ENCODE measurements around the gene NCK1. TPM values are rescaled to one million over a fixed set of nuclear protein-coding genes. Genes with fewer than 3 reads are reported as not detected.

The NCK1 gene
- total and polyA plus RNA-seq, 9 of the 15 experiments (the other 6 are each of a cell fraction or from before 2014, with no cell fraction given) = 17.3 to 30.5 (median 25.0) TPM

- TF ChIP-seq, protein P1, sequence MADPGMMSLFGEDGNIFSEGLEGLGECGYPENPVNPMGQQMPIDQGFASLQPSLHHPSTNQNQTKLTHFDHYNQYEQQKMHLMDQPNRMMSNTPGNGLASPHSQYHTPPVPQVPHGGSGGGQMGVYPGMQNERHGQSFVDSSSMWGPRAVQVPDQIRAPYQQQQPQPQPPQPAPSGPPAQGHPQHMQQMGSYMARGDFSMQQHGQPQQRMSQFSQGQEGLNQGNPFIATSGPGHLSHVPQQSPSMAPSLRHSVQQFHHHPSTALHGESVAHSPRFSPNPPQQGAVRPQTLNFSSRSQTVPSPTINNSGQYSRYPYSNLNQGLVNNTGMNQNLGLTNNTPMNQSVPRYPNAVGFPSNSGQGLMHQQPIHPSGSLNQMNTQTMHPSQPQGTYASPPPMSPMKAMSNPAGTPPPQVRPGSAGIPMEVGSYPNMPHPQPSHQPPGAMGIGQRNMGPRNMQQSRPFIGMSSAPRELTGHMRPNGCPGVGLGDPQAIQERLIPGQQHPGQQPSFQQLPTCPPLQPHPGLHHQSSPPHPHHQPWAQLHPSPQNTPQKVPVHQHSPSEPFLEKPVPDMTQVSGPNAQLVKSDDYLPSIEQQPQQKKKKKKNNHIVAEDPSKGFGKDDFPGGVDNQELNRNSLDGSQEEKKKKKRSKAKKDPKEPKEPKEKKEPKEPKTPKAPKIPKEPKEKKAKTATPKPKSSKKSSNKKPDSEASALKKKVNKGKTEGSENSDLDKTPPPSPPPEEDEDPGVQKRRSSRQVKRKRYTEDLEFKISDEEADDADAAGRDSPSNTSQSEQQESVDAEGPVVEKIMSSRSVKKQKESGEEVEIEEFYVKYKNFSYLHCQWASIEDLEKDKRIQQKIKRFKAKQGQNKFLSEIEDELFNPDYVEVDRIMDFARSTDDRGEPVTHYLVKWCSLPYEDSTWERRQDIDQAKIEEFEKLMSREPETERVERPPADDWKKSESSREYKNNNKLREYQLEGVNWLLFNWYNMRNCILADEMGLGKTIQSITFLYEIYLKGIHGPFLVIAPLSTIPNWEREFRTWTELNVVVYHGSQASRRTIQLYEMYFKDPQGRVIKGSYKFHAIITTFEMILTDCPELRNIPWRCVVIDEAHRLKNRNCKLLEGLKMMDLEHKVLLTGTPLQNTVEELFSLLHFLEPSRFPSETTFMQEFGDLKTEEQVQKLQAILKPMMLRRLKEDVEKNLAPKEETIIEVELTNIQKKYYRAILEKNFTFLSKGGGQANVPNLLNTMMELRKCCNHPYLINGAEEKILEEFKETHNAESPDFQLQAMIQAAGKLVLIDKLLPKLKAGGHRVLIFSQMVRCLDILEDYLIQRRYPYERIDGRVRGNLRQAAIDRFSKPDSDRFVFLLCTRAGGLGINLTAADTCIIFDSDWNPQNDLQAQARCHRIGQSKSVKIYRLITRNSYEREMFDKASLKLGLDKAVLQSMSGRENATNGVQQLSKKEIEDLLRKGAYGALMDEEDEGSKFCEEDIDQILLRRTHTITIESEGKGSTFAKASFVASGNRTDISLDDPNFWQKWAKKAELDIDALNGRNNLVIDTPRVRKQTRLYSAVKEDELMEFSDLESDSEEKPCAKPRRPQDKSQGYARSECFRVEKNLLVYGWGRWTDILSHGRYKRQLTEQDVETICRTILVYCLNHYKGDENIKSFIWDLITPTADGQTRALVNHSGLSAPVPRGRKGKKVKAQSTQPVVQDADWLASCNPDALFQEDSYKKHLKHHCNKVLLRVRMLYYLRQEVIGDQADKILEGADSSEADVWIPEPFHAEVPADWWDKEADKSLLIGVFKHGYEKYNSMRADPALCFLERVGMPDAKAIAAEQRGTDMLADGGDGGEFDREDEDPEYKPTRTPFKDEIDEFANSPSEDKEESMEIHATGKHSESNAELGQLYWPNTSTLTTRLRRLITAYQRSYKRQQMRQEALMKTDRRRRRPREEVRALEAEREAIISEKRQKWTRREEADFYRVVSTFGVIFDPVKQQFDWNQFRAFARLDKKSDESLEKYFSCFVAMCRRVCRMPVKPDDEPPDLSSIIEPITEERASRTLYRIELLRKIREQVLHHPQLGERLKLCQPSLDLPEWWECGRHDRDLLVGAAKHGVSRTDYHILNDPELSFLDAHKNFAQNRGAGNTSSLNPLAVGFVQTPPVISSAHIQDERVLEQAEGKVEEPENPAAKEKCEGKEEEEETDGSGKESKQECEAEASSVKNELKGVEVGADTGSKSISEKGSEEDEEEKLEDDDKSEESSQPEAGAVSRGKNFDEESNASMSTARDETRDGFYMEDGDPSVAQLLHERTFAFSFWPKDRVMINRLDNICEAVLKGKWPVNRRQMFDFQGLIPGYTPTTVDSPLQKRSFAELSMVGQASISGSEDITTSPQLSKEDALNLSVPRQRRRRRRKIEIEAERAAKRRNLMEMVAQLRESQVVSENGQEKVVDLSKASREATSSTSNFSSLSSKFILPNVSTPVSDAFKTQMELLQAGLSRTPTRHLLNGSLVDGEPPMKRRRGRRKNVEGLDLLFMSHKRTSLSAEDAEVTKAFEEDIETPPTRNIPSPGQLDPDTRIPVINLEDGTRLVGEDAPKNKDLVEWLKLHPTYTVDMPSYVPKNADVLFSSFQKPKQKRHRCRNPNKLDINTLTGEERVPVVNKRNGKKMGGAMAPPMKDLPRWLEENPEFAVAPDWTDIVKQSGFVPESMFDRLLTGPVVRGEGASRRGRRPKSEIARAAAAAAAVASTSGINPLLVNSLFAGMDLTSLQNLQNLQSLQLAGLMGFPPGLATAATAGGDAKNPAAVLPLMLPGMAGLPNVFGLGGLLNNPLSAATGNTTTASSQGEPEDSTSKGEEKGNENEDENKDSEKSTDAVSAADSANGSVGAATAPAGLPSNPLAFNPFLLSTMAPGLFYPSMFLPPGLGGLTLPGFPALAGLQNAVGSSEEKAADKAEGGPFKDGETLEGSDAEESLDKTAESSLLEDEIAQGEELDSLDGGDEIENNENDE (IDR thresholded peaks at IDR 0.05; ENCODE audit: low read depth, low read length) = no peak
- TF ChIP-seq, protein P2, sequence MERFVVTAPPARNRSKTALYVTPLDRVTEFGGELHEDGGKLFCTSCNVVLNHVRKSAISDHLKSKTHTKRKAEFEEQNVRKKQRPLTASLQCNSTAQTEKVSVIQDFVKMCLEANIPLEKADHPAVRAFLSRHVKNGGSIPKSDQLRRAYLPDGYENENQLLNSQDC (CRISPR knock-in tag; IDR thresholded peaks at IDR 0.05) = no peak
- TF ChIP-seq NR2C2 (CRISPR knock-in tag; IDR thresholded peaks at IDR 0.05) (no peak), NR2C2 (tag; IDR thresholded peaks at IDR 0.05) (no peak), FOXJ2 (tag; IDR thresholded peaks at IDR 0.05) (no peak), ELK1 (CRISPR knock-in tag; IDR thresholded peaks at IDR 0.05) (no peak), MIER1 (IDR thresholded peaks at IDR 0.05; ENCODE audit: low read depth) (no peak), STAT5B (CRISPR knock-in tag; IDR thresholded peaks at IDR 0.05) (no peak), ZBTB8A (IDR thresholded peaks at IDR 0.05; ENCODE audit: partially characterized antibody) (no peak), CTBP1 (IDR thresholded peaks at IDR 0.05; ENCODE audit: borderline replicate concordance) (peak; percentile 50; the same call in 1 of the 2 replicates), TFAM (CRISPR knock-in tag; conservative IDR thresholded peaks at IDR 0.05) (no peak)
- TF ChIP-seq, protein P3, sequence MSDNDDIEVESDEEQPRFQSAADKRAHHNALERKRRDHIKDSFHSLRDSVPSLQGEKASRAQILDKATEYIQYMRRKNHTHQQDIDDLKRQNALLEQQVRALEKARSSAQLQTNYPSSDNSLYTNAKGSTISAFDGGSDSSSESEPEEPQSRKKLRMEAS (CRISPR knock-in tag; IDR thresholded peaks at IDR 0.05) = no peak
- TF ChIP-seq, protein P4, sequence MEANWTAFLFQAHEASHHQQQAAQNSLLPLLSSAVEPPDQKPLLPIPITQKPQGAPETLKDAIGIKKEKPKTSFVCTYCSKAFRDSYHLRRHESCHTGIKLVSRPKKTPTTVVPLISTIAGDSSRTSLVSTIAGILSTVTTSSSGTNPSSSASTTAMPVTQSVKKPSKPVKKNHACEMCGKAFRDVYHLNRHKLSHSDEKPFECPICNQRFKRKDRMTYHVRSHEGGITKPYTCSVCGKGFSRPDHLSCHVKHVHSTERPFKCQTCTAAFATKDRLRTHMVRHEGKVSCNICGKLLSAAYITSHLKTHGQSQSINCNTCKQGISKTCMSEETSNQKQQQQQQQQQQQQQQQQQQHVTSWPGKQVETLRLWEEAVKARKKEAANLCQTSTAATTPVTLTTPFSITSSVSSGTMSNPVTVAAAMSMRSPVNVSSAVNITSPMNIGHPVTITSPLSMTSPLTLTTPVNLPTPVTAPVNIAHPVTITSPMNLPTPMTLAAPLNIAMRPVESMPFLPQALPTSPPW (CRISPR knock-in tag; IDR thresholded peaks at IDR 0.05) = 0 out of 2 replicates have a peak, but pooled peaks have one; percentile 19
Observed at GRCh38 chr3:136840252-136840651, 21.8 kb upstream of the NCK1 start (continued).
